HepG2 (cell line): ENCODE measurements around the gene NT5DC1. TPM values are rescaled to one million over a fixed set of nuclear protein-coding genes. Genes with fewer than 3 reads are reported as not detected.
A peak's percentile ranks its signal among the peaks of the same experiment; 100 is the strongest.

ENCODE experiments used
- ARID2 ChIP-seq: sonication (generic); formaldehyde crosslinking; IDR thresholded peaks from 2 replicates; pipeline ENCODE4 v1.8.1; 2022; ENCODE audit warnings: mild to moderate bottlenecking, missing genetic modification reagents, borderline replicate concordance
- ELK4 ChIP-seq: sonication (generic); formaldehyde crosslinking; IDR thresholded peaks from 2 replicates; pipeline ENCODE4 v1.9.0; 2021; ENCODE audit warnings: missing genetic modification reagents, borderline replicate concordance
- GPBP1L1 ChIP-seq: sonication (generic); formaldehyde crosslinking; IDR thresholded peaks from 2 replicates; pipeline ENCODE4 v1.5.0; 2020; ENCODE audit warnings: mild to moderate bottlenecking, missing genetic modification reagents
- KDM4B ChIP-seq: sonication (generic); formaldehyde crosslinking; IDR thresholded peaks from 2 replicates; pipeline ENCODE4 v1.4.0; 2020; ENCODE audit warnings: missing genetic modification reagents
- MED13 ChIP-seq: sonication (generic); formaldehyde crosslinking; IDR thresholded peaks from 2 replicates; pipeline ENCODE4 v1.5.0; 2020; ENCODE audit warnings: missing genetic modification reagents
- NFIC ChIP-seq: IDR thresholded peaks from 2 replicates; pipeline ENCODE4 v1.6.1; 2012; ENCODE audit warnings: mild to moderate bottlenecking, low read length, inconsistent platforms
- NR3C1 ChIP-seq: sonication (generic); formaldehyde crosslinking; IDR thresholded peaks from 2 replicates; pipeline ENCODE4 v1.4.0; 2020; ENCODE audit warnings: missing genetic modification reagents
- PTBP1 ChIP-seq: fragments of 200-400 bp; formaldehyde crosslinking; IDR thresholded peaks from 2 replicates; pipeline ENCODE4 v1.6.1; 2018; ENCODE audit warnings: low read length, low read depth; ENCODE audit not compliant: poor library complexity, severe bottlenecking
- REPIN1 ChIP-seq: sonication (generic); formaldehyde crosslinking; IDR thresholded peaks from 2 replicates; pipeline ENCODE4 v1.8.0; 2022; ENCODE audit warnings: missing genetic modification reagents, low read depth, mild to moderate bottlenecking, borderline replicate concordance
- SALL2 ChIP-seq: sonication (generic); formaldehyde crosslinking; IDR thresholded peaks from 2 replicates; pipeline ENCODE4 v1.8.1; 2023; ENCODE audit warnings: mild to moderate bottlenecking, missing genetic modification reagents, inconsistent platforms
- SCMH1 ChIP-seq: sonication (generic); formaldehyde crosslinking; IDR thresholded peaks from 2 replicates; pipeline ENCODE4 v1.9.0; 2021; ENCODE audit warnings: missing genetic modification reagents, mild to moderate bottlenecking, borderline replicate concordance
- SIX1 ChIP-seq: sonication (generic); formaldehyde crosslinking; IDR thresholded peaks from 2 replicates; pipeline ENCODE4 v1.4.0; 2020; ENCODE audit warnings: missing genetic modification reagents, borderline replicate concordance
- SMAD3 ChIP-seq: sonication (generic); formaldehyde crosslinking; IDR thresholded peaks from 2 replicates; pipeline ENCODE4 v1.4.0; 2020; ENCODE audit warnings: missing genetic modification reagents
- TERF1 ChIP-seq: sonication (generic); formaldehyde crosslinking; IDR thresholded peaks from 2 replicates; pipeline ENCODE4 v1.8.0; 2022; ENCODE audit warnings: mild to moderate bottlenecking, missing genetic modification reagents, moderate library complexity
- ZBTB8A ChIP-seq: sonication (generic); formaldehyde crosslinking; IDR thresholded peaks from 2 replicates; pipeline ENCODE4 v1.4.0; 2020; ENCODE audit warnings: mild to moderate bottlenecking, low read depth, missing genetic modification reagents, borderline replicate concordance
- ZFY ChIP-seq: sonication (generic); formaldehyde crosslinking; IDR thresholded peaks from 2 replicates; pipeline ENCODE4 v1.4.0; 2020; ENCODE audit warnings: missing genetic modification reagents
- ZNF263 ChIP-seq: sonication (generic); formaldehyde crosslinking; IDR thresholded peaks from 2 replicates; pipeline ENCODE4 v1.4.0; 2020; ENCODE audit warnings: missing genetic modification reagents
- ZNF275 ChIP-seq: sonication (generic); formaldehyde crosslinking; IDR thresholded peaks from 2 replicates; pipeline ENCODE4 v1.8.0; 2022; ENCODE audit warnings: missing genetic modification reagents, mild to moderate bottlenecking, inconsistent platforms, borderline replicate concordance
- ZNF441 ChIP-seq: sonication (generic); formaldehyde crosslinking; IDR thresholded peaks from 2 replicates; pipeline ENCODE4 v1.7.0; 2021; ENCODE audit warnings: missing genetic modification reagents, borderline replicate concordance
- ZNF564 ChIP-seq: sonication (generic); formaldehyde crosslinking; IDR thresholded peaks from 2 replicates; pipeline ENCODE4 v1.8.1; 2023; ENCODE audit warnings: mild to moderate bottlenecking, missing genetic modification reagents
- polyA plus RNA-seq, 8 experiments: library from polyadenylated mRNA; depleted of rRNA in 3 of 8; stranded (reverse) in 7 of 8; unstranded in 1 of 8; fragments of >200 nt; fragmentation: Illumina TruSeq in 4 of 8; extraction: Trizol in 4 of 8; gene quantifications; 2 replicates each; pipeline versions ENCODE4 v1.2.1 to v1.2.3, GENCODE V29; 2011 to 2016; ENCODE audit warnings: low read depth in 4 of 8, missing spikeins in 1 of 8, mixed read lengths in 1 of 8; ENCODE audit not compliant: insufficient read depth in 1 of 8
- total RNA-seq, 5 experiments: library from RNA; depleted of rRNA; stranded (reverse); fragments of >200 nt; fragmentation: Illumina TruSeq; extraction: Trizol; gene quantifications; 2 replicates each; pipeline ENCODE4 v1.2.3, GENCODE V29; 2016; ENCODE audit warnings: low read depth in 1 of 5

Gene NT5DC1
- total and polyA plus RNA-seq, 2 of the 13 experiments (the other 11 are each of a cell fraction or from before 2014, with no cell fraction given): 27.0 to 56.1 TPM

- TF ChIP-seq TERF1 (CRISPR knock-in tag): no peak
- TF ChIP-seq SMAD3 (CRISPR knock-in tag): 0 out of 2 replicates have a peak, but pooled peaks have one; percentile 10
- TF ChIP-seq ZNF275: no peak; the same call in 1 of the 2 replicates
- TF ChIP-seq KDM4B (CRISPR knock-in tag): no peak
- TF ChIP-seq SIX1: no peak
- TF ChIP-seq REPIN1 (CRISPR knock-in tag): no peak
- TF ChIP-seq GPBP1L1 (CRISPR knock-in tag): no peak
- TF ChIP-seq SCMH1 (CRISPR knock-in tag): no peak
- no peak for TF ChIP-seq ZFY (CRISPR knock-in tag)
- no peak for TF ChIP-seq PTBP1
- TF ChIP-seq ARID2 (CRISPR knock-in tag): no peak
- no peak for TF ChIP-seq ELK4 (CRISPR knock-in tag)
- no peak for TF ChIP-seq ZNF263
- no peak for TF ChIP-seq SALL2 (CRISPR knock-in tag)
- TF ChIP-seq ZBTB8A (CRISPR knock-in tag): no peak
- TF ChIP-seq ZNF564 (CRISPR knock-in tag): 0 out of 2 replicates have a peak, but pooled peaks have one; percentile 54
- TF ChIP-seq ZNF441 (CRISPR knock-in tag): no peak
- TF ChIP-seq MED13 (CRISPR knock-in tag): no peak
- no peak for TF ChIP-seq NR3C1
- TF ChIP-seq NFIC: 0 out of 2 replicates have a peak, but pooled peaks have one; percentile 36
These were observed 39.9 kb upstream of the NT5DC1 start, which contains the start of gene FRK (continued) for GRCh38 chr6:116060572-116061283.
